GM18868 (cell line): ENCODE results near the gene C1orf115.
"Not testable (repeated sequence)": the region's sequence is repeated elsewhere in the genome, so short reads cannot be mapped to it uniquely, and the experiment has no call there.

Experiments
- ATAC-seq: cut with Tn5 transposase; IDR thresholded peaks from one replicate; pipeline ENCODE4 v1.9.1; 2021; ENCODE audit warnings: mild to moderate bottlenecking, moderate library complexity; ENCODE audit not compliant: unreplicated experiment

Gene C1orf115, protein sequence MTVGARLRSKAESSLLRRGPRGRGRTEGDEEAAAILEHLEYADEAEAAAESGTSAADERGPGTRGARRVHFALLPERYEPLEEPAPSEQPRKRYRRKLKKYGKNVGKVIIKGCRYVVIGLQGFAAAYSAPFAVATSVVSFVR

DNA sequence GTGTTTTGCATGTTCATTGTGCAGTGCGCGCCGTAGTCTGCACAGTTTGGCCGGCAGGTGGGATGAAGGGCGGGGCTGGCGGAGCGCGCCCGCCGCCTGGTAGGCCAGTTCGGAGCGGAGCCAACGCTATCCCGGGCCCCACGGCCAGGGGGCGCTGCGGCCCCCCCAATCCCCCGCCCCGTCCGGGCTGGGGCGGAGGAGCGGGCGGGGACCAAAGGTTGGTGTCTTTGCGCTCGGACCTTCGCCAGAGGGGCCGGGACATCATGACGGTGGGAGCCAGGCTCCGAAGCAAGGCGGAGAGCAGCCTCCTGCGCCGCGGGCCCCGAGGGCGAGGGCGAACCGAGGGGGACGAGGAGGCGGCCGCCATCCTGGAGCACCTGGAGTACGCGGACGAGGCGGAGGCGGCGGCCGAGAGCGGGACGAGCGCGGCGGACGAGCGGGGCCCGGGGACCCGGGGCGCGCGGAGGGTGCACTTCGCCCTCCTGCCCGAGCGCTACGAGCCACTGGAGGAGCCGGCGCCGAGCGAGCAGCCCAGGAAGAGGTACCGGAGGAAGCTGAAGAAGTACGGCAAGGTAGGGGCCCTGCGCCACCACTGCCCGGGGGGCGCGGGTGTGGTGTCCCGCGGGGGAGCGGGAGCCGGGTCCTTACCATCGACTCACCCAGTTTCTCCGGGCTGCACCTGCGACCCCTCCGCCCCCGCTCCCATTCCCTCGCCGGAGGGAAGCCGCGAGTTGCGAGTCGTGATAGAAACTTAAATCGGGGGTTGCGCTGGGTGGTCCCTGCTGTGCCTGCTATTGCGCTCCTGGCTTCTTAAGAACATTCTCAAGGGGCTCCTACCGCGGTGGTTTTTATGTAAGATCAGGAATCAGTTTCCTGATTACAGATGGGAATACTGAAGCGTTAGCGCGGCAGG is at the start of gene C1orf115:
Gene C1orf115, plus strand, starts transcription at position 224 of the 913 bp plus-strand sequence. Its CDS starts 40 bp downstream, at position 264.
- peak; percentile 95 for ATAC-seq

DNA sequence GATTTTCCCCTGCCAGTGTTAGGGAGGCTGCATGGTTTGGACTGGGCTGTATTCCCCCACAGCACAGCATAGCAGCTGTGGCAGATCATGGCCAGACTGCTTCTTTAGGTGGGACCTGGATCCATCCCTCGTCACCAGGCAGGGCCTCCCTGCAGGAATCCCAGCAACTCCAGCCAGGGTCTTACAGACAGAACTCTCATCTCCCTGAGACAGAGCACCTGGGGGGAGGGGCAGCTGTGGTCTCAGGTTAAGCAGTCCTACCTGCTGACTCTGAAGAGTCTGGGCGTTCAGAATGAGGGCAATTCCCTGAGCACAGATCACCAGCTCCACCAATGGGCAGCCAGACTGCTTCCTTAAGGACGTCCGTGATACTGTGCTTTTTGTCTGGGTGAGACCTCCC is 47.9 kb upstream of the C1orf115 start:
- no peak for ATAC-seq

DNA sequence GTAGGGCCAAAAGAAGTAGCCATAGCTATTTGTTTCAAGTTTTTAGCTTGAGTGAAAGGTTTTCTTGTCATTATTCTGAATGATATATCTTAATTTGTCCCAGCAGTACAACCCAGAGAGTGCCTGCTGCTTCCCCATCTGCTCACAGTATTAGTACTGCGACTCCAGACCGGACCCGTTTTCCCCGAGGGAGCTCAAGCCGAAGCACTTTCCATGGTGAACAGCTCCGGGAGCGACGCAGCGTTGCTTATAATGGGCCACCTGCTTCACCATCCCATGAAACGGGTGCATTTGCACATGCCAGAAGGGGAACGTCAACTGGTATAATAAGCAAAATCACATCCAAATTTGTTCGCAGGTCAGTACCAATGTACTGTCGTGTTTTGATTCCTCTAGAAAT is 37.2 kb upstream of the C1orf115 start:
- no peak for ATAC-seq

DNA sequence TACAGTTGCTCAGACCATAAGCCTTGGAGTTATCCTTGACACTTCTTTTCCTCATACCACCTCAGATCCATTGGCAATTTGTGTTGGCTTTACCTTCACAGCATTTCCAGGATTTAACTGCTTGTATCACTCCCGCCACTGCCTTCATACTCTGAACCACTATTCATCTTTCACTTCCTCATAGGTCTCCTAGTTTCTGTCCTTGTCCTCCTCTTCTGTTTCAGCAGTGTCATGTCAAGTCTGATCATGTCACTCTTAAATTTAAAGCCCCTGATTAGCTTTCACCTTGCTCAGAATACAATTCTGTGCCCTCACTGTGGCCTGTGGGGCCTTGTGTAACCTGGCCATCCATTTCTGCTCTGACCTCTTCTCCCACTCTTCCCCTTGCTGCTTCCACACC is 34.7 kb upstream of the C1orf115 start:
- ATAC-seq: peak; percentile 97

DNA sequence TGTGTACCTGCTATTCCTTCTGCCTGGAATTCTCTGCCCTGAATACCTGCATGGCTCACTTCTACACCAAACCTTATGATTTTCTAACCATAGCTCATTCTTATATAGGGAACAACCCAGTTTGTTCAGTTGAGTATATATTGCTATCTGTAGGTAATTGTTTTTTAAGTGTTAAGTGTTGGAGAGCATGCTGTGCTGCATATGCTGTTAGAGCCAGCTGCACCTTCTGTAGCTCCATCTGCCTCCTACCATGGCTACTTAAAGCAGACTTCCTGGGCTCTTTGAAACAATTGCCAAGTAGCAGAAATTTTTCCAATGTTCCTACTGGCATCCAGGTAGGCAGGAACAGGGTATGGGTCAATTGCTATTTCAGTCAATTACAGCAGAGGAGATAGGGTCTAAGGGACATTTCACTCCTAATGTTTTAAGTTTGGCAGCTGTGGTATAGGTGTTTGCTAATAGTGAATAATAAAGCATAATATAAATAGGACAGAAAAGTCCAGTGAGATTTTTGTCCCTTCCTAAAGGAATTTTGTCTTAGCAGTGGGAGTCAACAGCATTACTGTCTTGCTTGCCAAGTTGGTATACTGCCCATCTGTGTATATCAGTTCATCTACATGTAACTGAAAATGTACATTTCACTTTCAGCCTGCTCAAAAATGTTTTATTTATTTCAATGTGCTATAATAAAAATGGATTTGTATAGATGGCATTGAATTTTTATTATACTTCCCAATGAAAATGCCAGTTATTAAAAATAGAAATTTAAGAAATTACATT is 34.0 kb upstream of the C1orf115 start:
- peak; percentile 30 for ATAC-seq

DNA sequence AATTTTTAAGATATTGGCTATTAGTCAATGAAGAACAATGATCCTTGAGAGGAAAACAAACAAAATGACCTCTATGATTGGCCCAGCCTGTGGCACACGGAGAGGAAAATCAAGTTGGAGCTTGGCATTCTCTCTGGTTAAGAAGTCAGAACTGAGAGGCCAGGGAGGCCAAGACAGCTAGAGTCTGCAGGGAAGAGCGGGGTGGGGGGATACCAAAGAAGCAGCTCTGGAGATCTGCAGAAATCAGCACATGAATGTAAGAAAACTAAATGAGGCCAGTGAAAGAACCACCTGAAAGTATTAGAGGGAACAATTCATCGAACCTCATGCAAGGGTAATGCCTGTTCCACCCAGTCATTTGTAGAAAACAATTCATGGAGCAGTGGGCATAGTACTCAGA is 23.8 kb upstream of the C1orf115 start:
- ATAC-seq: no peak

DNA sequence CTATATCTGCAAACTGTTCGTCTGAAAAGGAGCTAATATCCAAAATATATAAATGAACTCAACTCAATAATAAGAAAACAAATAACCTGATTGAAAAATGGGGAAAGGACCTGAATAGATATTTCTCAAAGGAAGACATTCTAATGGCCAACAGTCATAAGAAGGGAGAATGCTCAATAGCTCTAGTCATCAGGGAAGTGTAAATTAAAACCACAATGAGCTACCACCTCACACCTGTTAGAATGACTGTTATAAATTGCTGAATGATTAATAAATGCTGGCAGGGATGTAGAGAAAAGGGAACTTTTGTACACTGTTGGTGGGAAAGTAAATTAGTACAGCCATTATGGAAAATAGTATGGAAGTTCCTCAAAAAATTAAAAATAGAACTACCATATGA is 21.2 kb upstream of the C1orf115 start:
- no peak for ATAC-seq

DNA sequence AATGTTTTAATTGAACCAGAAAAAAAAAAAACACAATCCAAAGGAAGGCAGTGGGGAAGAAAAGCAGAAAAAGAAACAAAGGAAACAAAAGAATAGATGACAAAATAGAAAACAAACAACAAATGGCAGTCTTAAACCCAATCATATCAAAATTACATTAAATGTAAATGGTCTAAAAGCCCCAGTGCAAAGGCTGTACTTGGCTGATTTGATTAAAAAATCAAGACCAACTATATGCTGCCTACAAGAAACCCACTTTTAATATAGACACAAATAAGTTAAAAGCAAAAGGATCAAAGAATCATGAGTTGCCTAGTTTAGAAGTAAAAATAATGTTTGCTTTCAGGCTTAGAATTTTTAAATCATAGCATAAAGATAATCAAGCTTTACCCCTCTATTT is 19.8 kb upstream of the C1orf115 start:
- no peak for ATAC-seq

DNA sequence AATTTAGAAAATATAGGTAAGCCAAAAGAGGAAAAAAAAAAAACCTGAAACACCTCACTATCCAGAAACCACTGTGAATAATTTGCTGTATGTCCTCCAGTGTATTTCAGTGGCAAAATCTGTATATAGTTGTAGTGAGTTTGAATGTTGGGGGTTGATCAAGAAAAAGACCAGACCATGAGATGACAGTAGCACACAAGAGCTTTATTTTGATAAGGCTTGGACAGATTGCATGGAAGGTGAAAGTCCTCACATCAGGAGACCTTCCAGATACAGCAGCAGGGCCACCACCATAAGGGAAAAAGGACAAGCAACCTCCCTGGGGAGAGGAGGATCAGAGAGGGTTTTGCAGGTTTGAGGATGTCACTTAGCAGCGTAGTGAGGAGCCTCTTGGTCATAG is 16.2 kb upstream of the C1orf115 start:
- ATAC-seq: no peak

DNA sequence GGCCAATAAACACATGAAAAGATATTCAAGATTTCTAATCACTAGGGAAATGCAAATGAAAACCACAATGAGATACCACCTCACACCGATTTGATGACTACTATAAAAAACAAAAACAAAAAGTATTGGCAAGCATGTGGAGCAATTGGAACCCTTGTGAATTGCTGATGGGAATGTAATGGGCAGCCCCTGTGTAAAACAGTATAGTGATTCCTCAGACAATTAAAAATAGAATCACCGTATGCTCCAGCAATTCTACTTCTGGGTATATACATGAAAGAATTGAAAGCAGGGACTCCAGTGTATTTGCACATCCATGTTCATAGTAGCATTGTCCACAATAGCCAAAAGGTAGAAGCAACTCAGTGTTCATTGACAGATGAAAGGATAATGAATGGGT is 12.9 kb upstream of the C1orf115 start:
- ATAC-seq: no peak

DNA sequence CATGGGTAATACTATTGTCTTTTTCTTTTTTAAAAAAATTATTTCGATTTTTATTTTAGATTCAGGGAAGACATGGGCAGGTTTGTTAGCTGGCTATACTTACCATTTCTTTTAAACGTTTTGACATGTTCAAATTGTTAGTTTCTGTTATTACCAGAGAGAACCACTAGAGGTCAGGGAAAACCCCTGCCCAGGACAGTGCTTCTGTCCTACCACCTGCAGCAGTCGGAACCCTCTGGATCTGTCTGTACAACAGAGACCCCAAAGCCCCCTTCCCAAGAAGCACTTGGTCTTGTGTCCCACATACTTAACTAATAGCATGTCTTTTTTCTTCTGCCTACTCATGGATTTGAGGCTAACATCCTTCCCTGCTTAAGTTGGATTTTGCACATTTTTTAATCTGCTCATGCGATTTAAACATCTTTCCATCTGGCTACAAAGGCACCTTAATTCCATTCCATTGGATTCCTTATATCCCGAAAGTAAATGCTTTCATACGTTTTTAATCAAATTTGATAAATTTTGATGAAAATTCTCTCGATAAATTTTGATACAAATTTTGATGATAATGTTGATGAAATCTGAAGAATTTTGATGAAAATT is 10.0 kb upstream of the C1orf115 start:
- ATAC-seq: peak; percentile 97

DNA sequence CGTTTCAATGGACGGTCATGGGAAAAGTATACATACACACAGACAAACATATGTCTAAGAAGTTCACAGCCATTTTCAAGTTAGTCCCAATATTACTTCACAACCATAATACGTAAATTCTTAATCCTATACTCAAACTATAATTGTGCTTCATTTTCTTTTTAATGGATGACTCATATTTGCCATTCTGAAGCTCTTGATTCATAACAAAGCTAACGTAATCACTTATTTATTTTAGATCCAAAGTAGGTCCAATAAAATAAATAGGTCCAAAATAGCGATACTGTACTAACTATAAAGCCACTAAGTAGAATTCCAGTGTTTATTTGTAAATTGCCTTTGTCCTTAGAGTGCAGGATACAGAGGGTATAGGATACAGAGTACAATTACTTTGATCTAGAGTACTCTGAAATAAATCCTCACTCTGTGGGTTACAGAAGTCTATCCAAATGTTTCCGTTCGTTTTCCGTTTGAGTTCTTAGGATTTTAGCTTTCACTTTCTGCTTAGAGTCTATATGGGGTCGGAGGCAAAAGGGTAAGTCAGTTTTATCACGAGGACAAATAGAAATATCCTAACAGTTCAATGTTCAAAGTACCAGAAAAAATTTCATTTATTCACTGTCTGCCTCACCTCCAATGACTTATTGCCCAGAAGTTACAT is 8.8 kb upstream of the C1orf115 start:
- no peak for ATAC-seq

DNA sequence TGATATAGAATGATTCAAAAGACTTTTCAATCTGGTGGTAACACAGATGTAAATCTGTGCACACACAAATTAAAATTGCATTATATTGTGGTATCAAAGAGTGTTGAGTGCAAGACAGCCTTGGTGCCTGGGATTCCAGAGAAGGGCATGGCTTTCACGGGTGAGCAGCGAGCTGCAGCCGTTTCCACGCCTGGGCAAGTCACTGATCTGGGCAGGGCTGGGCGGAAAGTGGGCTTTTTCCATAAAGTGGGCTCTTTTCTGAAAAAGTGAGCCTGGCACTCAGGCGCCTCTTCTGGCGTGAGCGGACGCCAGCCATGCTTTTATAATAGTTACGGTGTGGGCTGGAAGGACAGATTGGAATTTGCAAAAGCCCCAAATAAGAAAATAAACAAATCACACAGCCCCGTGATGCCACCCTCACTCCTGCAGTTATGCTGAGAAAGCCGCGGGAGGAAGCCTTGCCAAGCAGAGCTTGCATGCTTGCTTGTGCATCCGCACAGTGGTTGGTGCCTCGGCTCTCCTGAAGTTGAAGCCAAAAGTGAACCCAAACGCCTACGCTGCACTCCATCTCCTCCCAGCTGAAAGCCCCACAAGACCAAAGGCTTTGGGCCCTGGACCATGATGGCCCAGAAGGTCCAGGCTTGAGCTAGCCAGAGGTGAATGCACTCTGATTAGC is 7.1 kb upstream of the C1orf115 start:
- ATAC-seq: no peak

DNA sequence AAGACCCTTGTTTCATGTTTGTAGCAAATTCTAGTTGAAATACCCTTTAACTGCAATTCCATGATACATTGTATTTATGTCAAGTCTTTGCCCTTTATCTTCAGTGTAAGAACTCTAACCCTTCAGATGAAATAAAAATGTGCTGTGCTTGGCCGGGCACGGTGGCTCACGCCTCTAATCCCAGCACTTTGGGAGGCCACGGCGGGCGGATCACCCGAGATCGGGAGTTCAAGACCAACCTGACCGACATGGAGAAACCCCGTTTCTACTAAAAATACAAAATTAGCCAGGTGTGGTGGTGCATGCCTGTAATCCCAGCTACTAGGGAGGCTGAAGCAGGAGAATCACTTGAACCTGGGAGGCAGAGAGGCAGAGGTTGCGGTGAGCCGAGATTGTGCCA is 6.4 kb upstream of the C1orf115 start:
- not testable (repeated sequence) for ATAC-seq

DNA sequence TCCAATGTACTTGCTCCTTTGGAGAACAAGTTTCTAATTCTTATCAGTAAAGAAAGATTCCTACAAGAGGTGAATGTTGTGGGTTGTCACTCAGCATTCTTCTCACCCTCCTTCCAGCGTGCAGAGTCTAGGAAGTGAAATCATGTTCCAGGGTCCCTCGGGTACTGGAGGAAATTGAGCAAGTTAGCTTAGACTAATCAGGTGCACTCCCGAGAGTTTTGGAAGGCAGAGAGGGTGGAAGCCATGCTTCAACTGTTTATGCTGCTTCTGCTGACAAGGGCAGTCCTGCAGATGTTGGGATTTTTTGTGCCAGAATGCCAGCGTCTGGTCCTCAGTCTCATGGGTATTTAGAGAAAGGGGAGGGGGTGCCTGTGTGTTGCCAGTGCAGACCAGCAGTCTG is 5.3 kb upstream of the C1orf115 start:
- no peak for ATAC-seq

DNA sequence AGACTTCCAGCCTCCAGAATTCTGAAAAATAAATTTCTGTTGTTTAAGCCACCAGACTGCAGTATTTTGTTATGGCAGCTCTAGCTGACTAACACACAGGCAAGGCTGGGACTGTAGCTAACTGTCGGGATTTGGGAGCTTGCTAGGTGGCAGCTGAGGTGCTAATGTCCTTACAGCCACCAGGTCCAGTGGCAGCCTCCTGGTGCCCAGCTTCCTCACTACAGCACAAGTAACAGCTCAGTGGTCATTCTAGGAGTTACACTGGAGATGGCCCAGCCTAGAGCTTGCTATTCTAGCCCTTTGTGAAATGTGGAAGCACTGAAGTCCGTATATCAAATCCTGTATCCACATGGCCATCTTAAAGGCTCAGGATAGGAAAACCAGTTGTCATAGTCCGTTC is 4.3 kb upstream of the C1orf115 start:
- no peak for ATAC-seq

DNA sequence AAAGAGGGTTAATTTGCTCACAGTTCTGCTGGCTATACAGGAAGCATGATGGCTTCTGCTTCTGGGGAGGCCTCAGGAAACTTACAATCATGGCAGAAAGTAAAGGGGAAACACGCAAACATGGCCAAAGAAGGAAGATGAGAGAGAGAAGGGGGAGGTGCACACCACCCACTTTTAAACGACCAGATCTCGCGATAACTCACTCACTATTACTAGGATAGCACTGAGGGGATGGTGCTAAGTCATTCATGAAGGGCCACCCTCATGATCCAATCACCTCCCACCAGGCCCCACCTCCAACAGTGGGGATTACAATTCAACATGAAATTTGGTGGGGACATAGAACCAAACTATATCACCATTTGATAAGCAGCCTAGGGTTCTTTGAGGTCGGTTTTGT is 2.4 kb upstream of the C1orf115 start:
- no peak for ATAC-seq

DNA sequence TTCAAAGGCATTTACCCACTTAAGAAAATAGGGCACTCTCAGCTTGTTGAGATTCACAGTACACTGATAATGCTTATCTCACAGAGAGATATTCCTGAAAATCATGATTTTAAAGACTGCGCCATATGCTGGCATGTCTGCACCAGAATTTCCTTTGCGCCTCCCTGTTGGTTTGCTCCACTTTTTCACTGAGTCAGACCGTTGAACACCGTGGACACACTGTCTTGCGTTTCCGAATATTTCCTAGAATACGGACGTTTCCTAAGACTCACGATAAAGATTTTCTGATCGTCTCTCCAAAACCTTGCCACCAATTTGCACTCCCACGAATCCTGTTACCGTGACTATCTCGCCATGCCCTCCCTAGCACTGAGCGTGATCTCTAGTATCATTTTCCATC is 497 bp upstream of the C1orf115 start:
- no peak for ATAC-seq

DNA sequence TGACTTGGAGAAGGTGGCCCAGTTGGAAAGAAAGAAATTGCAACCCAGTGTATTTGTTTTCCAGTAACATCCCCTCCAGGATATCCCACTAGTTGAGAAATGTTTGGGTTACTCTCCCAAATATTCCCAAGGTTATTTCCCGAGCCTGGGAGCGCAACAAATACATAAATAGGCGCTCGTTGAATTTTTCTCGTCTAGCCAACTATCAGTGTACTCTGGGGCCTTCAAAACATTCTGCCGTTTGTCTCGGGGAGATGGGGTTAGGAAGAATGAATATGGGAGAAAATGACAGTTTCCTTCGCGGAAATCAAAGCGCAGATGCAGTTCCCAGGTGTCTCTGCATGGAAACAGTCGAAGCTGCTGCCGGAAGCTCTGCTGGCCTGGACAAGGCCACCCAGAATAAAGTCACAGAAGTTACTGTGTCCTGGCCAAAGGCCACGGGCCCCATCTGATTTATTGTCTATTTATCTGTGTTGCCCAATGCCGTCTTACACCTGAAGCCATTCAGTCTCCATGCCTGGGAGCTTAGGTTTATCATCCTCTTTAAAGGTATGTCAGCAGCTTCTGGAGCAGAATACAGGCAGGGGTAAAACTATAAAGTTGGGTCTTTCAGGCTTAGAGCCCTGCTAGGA is 1.0 kb downstream of the C1orf115 start:
- ATAC-seq: no peak
